GM12872 (cell line): ENCODE measurements around the gene HIBCH.

ENCODE experiments used
- TF ChIP-seq, protein P1 (sequence below): IDR thresholded peaks from 3 replicates; pipeline ENCODE4 v1.5.1; 2011; ENCODE audit warnings: low read depth, mild to moderate bottlenecking, low read length, moderate library complexity; ENCODE audit not compliant: insufficient read depth

Gene HIBCH

GRCh38 chr2:190235101-190235500, 84.5 kb downstream of the HIBCH start:
- TF ChIP-seq, protein P1, sequence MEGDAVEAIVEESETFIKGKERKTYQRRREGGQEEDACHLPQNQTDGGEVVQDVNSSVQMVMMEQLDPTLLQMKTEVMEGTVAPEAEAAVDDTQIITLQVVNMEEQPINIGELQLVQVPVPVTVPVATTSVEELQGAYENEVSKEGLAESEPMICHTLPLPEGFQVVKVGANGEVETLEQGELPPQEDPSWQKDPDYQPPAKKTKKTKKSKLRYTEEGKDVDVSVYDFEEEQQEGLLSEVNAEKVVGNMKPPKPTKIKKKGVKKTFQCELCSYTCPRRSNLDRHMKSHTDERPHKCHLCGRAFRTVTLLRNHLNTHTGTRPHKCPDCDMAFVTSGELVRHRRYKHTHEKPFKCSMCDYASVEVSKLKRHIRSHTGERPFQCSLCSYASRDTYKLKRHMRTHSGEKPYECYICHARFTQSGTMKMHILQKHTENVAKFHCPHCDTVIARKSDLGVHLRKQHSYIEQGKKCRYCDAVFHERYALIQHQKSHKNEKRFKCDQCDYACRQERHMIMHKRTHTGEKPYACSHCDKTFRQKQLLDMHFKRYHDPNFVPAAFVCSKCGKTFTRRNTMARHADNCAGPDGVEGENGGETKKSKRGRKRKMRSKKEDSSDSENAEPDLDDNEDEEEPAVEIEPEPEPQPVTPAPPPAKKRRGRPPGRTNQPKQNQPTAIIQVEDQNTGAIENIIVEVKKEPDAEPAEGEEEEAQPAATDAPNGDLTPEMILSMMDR, result no peak

DNA sequence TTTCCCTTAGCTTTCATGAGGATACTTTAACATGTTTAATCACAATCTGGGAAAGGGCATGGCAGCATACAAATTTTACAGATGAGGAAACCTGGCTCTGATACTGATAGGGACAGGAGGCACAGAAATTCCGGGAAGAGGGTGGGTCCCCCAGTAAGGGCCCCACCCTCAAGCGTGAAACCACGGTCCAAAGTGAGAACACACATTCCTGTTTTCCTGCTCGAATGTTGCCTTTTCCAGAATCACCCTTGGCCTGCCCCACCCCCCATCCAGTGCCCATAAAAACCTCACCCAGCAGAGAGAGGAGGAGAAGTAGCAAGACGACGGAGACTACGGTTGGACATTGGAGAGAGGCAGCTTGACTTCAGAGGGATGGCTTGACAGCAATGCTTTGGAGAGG, 98.2 kb downstream of the HIBCH start:
- TF ChIP-seq, protein P1, result no peak

DNA sequence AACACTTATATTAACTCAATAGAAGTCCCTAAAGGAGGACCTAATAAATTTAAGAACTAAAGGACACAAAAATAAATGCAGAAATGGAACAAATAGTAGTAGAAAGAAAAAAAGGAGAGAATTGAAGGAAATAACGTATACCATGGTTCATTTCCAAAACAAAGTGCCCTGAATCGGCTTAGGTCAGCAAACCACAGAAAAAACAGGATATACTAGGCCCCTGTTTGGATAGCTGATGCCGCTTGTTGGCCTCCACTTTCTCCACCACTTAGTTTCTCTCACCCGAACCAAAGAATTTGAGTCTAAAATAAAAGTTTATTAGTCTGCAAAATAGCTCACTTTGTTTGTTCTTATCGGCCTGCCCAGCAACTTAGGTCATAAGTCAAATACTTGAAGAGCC, 100.4 kb downstream of the HIBCH start:
- TF ChIP-seq, protein P1, result no peak

DNA sequence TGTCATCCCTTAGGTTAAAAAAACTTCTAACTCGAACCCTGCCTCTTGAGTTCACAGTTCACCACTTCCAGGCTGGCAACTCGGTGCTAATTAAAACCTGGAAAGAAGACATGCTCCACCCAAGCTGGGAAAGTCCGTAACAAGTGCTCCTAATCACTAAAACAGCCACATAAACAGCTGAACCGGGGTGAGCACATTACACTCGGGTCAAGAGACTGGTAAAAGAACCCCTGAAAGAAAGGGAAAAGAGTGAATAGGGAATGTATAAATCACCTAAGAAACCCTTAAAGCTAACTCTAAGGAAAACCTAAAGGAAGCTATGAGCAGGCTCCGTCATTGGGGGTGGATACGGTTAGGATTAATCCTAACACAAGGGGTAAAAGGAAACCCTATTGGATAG, 102.0 kb downstream of the HIBCH start:
- TF ChIP-seq, protein P1, result no peak

GRCh38 chr2:190216829-190217228, 102.8 kb downstream of the HIBCH start:
- TF ChIP-seq, protein P1, result no peak

DNA sequence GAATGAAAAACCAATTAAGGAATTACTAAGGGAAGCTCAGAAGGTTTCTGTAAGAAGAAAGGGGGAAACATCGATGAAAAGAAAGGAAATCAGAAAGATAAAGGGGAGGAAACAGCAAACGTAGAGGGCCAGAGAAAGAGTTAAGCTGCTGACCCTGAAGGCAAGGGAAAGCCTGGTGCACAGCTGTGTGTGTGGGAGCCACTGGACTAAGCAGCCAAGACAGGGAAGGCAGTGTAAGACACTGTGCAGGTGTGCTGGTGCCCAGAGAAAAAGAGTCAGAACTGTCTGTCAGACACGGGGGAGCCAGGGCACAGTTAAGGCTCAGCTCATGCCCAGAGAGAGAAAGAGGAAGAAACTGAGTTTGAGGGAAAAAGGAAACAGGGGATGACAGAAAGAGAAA, 104.0 kb downstream of the HIBCH start:
- TF ChIP-seq, protein P1, result no peak

DNA sequence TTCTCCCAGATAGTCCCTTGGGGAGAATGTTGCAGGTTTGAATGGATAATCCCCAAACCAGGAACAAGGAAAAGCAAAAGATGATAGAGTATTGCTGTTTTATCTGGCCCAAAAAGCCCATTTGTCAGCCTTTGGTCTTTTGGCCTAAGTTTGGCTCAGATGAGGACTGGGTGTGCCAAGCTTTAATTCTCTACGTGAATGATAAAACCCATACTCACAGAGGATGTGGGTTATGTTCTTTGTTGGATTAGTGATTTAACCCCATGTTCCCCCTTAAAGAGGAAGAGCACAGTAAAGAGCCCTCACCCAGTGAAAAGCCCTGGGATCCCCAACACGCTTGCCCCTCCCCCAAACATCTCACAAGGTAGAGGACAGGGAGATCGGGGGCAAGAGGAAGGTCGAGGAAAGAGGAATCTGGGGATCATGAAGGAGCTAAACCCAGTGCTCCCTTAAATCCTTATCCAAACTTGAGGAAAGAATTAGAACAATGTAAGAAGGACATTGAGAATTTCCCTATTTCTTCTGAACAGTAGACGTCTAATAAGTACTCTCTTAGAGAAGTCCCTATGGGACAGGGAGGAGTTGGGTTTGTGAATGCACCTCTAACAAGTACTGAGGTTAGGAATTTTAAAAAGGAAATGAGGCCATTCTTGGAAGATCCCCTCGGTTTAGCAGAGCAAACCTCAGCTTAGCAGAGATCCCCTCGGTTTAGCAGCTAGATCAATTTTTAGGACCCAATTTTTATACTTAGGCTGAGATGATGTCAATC, 105.0 kb downstream of the HIBCH start:
- TF ChIP-seq, protein P1, result no peak
